ENCODE data around the gene VCX. TPM values are rescaled to one million over a fixed set of nuclear protein-coding genes. Genes with fewer than 3 reads are reported as not detected.

Gene VCX
- total RNA-seq, 1 experiment from 2014 or later, result not detected

DNA sequence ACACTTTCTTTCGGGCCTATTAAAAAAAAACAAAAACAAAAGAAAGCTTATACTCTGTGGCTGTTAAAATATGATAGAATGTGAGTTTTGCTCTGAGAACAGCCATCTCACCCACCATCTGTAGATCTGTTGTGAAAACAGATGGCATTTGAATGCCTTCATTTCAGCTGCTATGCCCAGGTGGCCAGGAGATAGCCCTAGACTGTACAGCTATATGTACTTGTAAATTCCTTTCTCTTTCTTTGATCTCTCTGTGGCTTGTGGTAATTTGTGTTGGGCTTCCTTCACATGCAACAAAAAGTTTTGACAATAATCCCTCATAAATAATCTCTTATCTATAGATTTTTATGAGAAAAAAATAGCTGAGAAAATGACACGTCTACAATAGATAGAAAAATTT is 46.2 kb downstream of the VCX start:
- intact Hi-C loops (cut with micrococcal nuclease; ENCODE audit: unreplicated experiment), result no loop called here
- Histone ChIP-seq H3K36me3 (ENCODE audit: control insufficient read depth, insufficient read depth, low read length) (no peaks in the 10 kb centered on the region), H3K27me3 (replicated peaks; ENCODE audit: control insufficient read depth, insufficient read depth, low read length) (no peaks in the 10 kb centered on the region), H3K4me3 (ENCODE audit: low read depth, low read length) (no peak overlapping the region), H3K4me1 (no peaks in the 10 kb centered on the region), H3K9me3 (no peaks in the 10 kb centered on the region)
- no peak for DNase-seq
- ChIA-PET POLR2A (no interaction called here), CTCF (no interaction called here)
- TF ChIP-seq, protein P1, sequence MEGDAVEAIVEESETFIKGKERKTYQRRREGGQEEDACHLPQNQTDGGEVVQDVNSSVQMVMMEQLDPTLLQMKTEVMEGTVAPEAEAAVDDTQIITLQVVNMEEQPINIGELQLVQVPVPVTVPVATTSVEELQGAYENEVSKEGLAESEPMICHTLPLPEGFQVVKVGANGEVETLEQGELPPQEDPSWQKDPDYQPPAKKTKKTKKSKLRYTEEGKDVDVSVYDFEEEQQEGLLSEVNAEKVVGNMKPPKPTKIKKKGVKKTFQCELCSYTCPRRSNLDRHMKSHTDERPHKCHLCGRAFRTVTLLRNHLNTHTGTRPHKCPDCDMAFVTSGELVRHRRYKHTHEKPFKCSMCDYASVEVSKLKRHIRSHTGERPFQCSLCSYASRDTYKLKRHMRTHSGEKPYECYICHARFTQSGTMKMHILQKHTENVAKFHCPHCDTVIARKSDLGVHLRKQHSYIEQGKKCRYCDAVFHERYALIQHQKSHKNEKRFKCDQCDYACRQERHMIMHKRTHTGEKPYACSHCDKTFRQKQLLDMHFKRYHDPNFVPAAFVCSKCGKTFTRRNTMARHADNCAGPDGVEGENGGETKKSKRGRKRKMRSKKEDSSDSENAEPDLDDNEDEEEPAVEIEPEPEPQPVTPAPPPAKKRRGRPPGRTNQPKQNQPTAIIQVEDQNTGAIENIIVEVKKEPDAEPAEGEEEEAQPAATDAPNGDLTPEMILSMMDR (IDR thresholded peaks at IDR 0.05; ENCODE audit: insufficient read depth in 1 of 2, low read depth in 1 of 2, low read length in 1 of 2, severe bottlenecking in 1 of 2, unreplicated experiment in 1 of 2), result no peak
- H3K4me1 Mint-ChIP-seq (ENCODE audit: low read depth, unreplicated experiment), result no peaks in the 10 kb centered on the region
- peaks cover 6% of the 10 kb centered on the region for H3K9me3 Mint-ChIP-seq (ENCODE audit: unreplicated experiment)
- H3K36me3 Mint-ChIP-seq (ENCODE audit: insufficient read depth, unreplicated experiment), result no peaks in the 10 kb centered on the region
- peaks cover 13% of the 10 kb centered on the region for H3K27me3 Mint-ChIP-seq (ENCODE audit: insufficient read depth, unreplicated experiment)
- H3K4me3 Mint-ChIP-seq (ENCODE audit: unreplicated experiment), result no peak overlapping the region
- H3K27ac Mint-ChIP-seq (ENCODE audit: unreplicated experiment), result no peak overlapping the region
- BruUV-seq (replicated peaks), result no TSS peak

- no TSS peak for BruUV-seq (replicated peaks)
These were observed 46.7 kb downstream of the VCX start for GRCh38 chrX:7889680-7890079.

DNA sequence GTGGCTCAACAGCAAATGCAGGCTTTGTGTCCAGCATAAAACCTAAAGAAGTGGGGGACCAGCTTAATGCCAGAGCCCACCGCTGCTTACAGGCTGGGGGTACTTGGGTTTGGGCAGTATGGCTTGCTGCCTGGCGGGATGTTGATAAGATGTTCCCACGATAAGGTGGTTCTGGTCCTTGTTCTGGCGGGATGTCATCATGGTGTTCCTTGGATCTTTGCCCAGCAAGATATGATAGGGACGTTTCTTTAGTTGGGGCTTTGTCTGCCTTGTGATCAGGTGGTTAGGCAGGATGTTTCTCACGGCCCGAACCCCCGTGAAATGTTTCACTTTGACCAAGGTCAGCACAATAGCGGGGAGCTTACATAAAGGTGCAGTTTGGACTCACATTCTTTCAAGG is 49.0 kb downstream of the VCX start:
- BruUV-seq (replicated peaks), result no TSS peak
- H3K27ac Mint-ChIP-seq (ENCODE audit: unreplicated experiment), result no peak overlapping the region
- no peaks in the 10 kb centered on the region for H3K36me3 Mint-ChIP-seq (ENCODE audit: insufficient read depth, unreplicated experiment)
- TF ChIP-seq, protein P1 (IDR thresholded peaks at IDR 0.05; ENCODE audit: insufficient read depth in 1 of 2, low read depth in 1 of 2, low read length in 1 of 2, severe bottlenecking in 1 of 2, unreplicated experiment in 1 of 2), result no peak
- ChIA-PET CTCF (no interaction called here), POLR2A (no interaction called here)
- DNase-seq, result no peak
- Histone ChIP-seq H3K36me3 (ENCODE audit: control insufficient read depth, insufficient read depth, low read length) (no peaks in the 10 kb centered on the region), H3K4me3 (ENCODE audit: low read depth, low read length) (no peak overlapping the region), H3K27me3 (replicated peaks; ENCODE audit: control insufficient read depth, insufficient read depth, low read length) (no peaks in the 10 kb centered on the region), H3K4me1 (no peaks in the 10 kb centered on the region), H3K9me3 (no peaks in the 10 kb centered on the region)
- H3K27me3 Mint-ChIP-seq (ENCODE audit: insufficient read depth, unreplicated experiment), result peaks cover 3% of the 10 kb centered on the region
- H3K4me1 Mint-ChIP-seq (ENCODE audit: low read depth, unreplicated experiment), result no peaks in the 10 kb centered on the region
- intact Hi-C loops (cut with micrococcal nuclease; ENCODE audit: unreplicated experiment), result no loop called here
- H3K4me3 Mint-ChIP-seq (ENCODE audit: unreplicated experiment), result no peak overlapping the region
- peaks cover 6% of the 10 kb centered on the region for H3K9me3 Mint-ChIP-seq (ENCODE audit: unreplicated experiment)

More at GRCh38 chrX:7889680-7890079, 46.7 kb downstream of the VCX start:
- Histone ChIP-seq H3K36me3 (ENCODE audit: control insufficient read depth, insufficient read depth, low read length) (no peaks in the 10 kb centered on the region), H3K4me1 (no peaks in the 10 kb centered on the region), H3K27me3 (replicated peaks; ENCODE audit: control insufficient read depth, insufficient read depth, low read length) (no peaks in the 10 kb centered on the region), H3K4me3 (ENCODE audit: low read depth, low read length) (no peak overlapping the region), H3K9me3 (no peaks in the 10 kb centered on the region)
- intact Hi-C loops (cut with micrococcal nuclease; ENCODE audit: unreplicated experiment), result no loop called here
- H3K27ac Mint-ChIP-seq (ENCODE audit: unreplicated experiment), result no peak overlapping the region
- no peak for DNase-seq
- H3K4me3 Mint-ChIP-seq (ENCODE audit: unreplicated experiment), result no peak overlapping the region
- POLR2A ChIA-PET, result no interaction called here
- CTCF ChIA-PET, result no interaction called here
- peaks cover 6% of the 10 kb centered on the region for H3K9me3 Mint-ChIP-seq (ENCODE audit: unreplicated experiment)
- H3K27me3 Mint-ChIP-seq (ENCODE audit: insufficient read depth, unreplicated experiment), result peaks cover 13% of the 10 kb centered on the region
- TF ChIP-seq, protein P1 (IDR thresholded peaks at IDR 0.05; ENCODE audit: insufficient read depth in 1 of 2, low read depth in 1 of 2, low read length in 1 of 2, severe bottlenecking in 1 of 2, unreplicated experiment in 1 of 2), result no peak
- no peaks in the 10 kb centered on the region for H3K4me1 Mint-ChIP-seq (ENCODE audit: low read depth, unreplicated experiment)
- H3K36me3 Mint-ChIP-seq (ENCODE audit: insufficient read depth, unreplicated experiment), result no peaks in the 10 kb centered on the region

Other genes with a start within 250 kb of the VCX start
- gene PNPLA4, start 84.2 kb downstream of the VCX start, total RNA-seq (2022), result 13.5 and 14.4 TPM in 2 replicates

Measured in Caco-2 (cell line).